Breast epithelium (tissue), 3 donors: ENCODE measurements around the gene CENPP.

Source experiments
- POLR2A ChIP-seq: fragments of 450-650 bp; IDR thresholded peaks from one replicate; pipeline ENCODE4 v1.6.1; 2016; ENCODE audit warnings: antibody characterized with exemption, mild to moderate bottlenecking, moderate library complexity
- TF ChIP-seq, protein P1 (sequence below), 3 donors: fragments of 450-650 bp; IDR thresholded peaks; one replicate each; pipeline ENCODE4 v1.5.1; 2016 to 2017; ENCODE audit warnings: antibody characterized with exemption in 3 of 3, mild to moderate bottlenecking in 3 of 3, moderate library complexity in 3 of 3

DNA sequence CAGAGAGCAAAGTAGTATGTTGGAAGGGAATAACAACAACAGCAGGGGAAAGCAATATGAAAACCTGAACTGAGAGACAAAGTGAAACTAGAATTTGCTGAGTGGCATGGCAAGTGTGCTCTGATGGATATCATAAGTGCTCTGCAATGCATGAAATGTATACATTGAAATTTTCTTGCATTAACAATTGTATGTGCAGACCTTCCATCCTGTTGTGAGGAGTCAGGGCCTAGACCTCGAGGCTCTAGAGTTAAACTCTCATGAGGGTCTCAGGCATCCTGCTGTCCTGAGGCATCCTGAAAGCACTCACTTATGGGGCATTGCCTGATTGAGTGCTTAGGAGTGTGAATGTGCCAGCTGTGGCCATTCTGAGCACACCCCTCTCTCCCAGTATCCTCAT lies 208.9 kb downstream of the CENPP start:
- TF ChIP-seq, protein P1, sequence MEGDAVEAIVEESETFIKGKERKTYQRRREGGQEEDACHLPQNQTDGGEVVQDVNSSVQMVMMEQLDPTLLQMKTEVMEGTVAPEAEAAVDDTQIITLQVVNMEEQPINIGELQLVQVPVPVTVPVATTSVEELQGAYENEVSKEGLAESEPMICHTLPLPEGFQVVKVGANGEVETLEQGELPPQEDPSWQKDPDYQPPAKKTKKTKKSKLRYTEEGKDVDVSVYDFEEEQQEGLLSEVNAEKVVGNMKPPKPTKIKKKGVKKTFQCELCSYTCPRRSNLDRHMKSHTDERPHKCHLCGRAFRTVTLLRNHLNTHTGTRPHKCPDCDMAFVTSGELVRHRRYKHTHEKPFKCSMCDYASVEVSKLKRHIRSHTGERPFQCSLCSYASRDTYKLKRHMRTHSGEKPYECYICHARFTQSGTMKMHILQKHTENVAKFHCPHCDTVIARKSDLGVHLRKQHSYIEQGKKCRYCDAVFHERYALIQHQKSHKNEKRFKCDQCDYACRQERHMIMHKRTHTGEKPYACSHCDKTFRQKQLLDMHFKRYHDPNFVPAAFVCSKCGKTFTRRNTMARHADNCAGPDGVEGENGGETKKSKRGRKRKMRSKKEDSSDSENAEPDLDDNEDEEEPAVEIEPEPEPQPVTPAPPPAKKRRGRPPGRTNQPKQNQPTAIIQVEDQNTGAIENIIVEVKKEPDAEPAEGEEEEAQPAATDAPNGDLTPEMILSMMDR (IDR thresholded peaks at IDR 0.05): no peak
- no peak for TF ChIP-seq POLR2A
